HEK293 (cell line): ENCODE results near the gene CEBPA.

Experiments used
- CTCF ChIA-PET: fragments of 350-600 bp; formaldehyde crosslinking; extraction: SDS; loops from one replicate; lab custom pipeline; 2021; ENCODE audit warnings: antibody characterized with exemption; lab: Yijun Ruan, JAX
- POLR2A ChIA-PET: fragments of 300-600 bp; formaldehyde crosslinking; extraction: SDS; loops from one replicate; lab custom pipeline; 2020; ENCODE audit warnings: antibody characterized with exemption, inconsistent platforms; lab: Yijun Ruan, JAX
- H3K27ac ChIP-seq: fragments of 200-500 bp; sonication (Bioruptor generic); 2 replicates; pipeline ENCODE4 v1.5.1; 2014; ENCODE audit warnings: low read depth, low read length, control low read depth, inconsistent platforms; ENCODE audit errors: extremely low read depth
- H3K36me3 ChIP-seq, 2 experiments: fragments of 200-500 bp in 1 of 2; sonication (Bioruptor generic) in 1 of 2; 1 replicate in 1 of 2; 2 replicates in 1 of 2; pipeline ENCODE4 v1.5.1; 2014 to 2017; ENCODE audit warnings: inconsistent platforms in 2 of 2, low read length in 2 of 2; ENCODE audit not compliant: control insufficient read depth in 2 of 2, insufficient read depth in 1 of 2
- H3K4me1 ChIP-seq: fragments of 200-500 bp; sonication (Bioruptor generic); 2 replicates; pipeline ENCODE4 v1.5.1; 2014; ENCODE audit warnings: mild to moderate bottlenecking, low read length, inconsistent platforms; ENCODE audit not compliant: control insufficient read depth, insufficient read depth
- H3K4me3 ChIP-seq: 2 replicates; pipeline ENCODE4 v1.5.1; 2011; ENCODE audit warnings: low read depth, mild to moderate bottlenecking, control low read depth, low read length, moderate library complexity
- H3K9me3 ChIP-seq: fragments of 200-500 bp; sonication (Bioruptor generic); 2 replicates; pipeline ENCODE4 v1.5.1; 2014; ENCODE audit warnings: low read depth, low read length, inconsistent platforms; ENCODE audit not compliant: control insufficient read depth, insufficient read depth
- KLF16 ChIP-seq: fragments of 450-650 bp; formaldehyde crosslinking; IDR thresholded peaks from 2 replicates; pipeline ENCODE4 v1.5.1; 2017; ENCODE audit warnings: missing biosample characterization, missing genetic modification characterization
- PATZ1 ChIP-seq: fragments of 450-650 bp; formaldehyde crosslinking; IDR thresholded peaks from 2 replicates; pipeline ENCODE4 v1.5.1; 2016; ENCODE audit warnings: missing biosample characterization, missing genetic modification characterization
- SP7 ChIP-seq: fragments of 450-650 bp; formaldehyde crosslinking; IDR thresholded peaks from 2 replicates; pipeline ENCODE4 v1.5.1; 2016; ENCODE audit warnings: missing biosample characterization, missing genetic modification characterization
- ZBTB17 ChIP-seq: fragments of 450-650 bp; formaldehyde crosslinking; IDR thresholded peaks from 2 replicates; pipeline ENCODE4 v1.5.1; 2016; ENCODE audit warnings: missing biosample characterization, missing genetic modification characterization
- ZBTB26 ChIP-seq: fragments of 450-650 bp; formaldehyde crosslinking; optimal IDR thresholded peaks from 2 replicates; pipeline ENCODE3; 2016; ENCODE audit warnings: missing biosample characterization, mild to moderate bottlenecking, missing genetic modification characterization
- ZBTB6 ChIP-seq: fragments of 450-650 bp; formaldehyde crosslinking; IDR thresholded peaks from 2 replicates; pipeline ENCODE4 v1.5.1; 2017; ENCODE audit warnings: missing biosample characterization, missing genetic modification characterization
- ZFHX2 ChIP-seq: fragments of 450-650 bp; formaldehyde crosslinking; conservative IDR thresholded peaks from 2 replicates; pipeline ENCODE4 v1.5.1; 2016; ENCODE audit warnings: missing biosample characterization, missing genetic modification characterization
- ZIC2 ChIP-seq: fragments of 450-650 bp; formaldehyde crosslinking; IDR thresholded peaks from 2 replicates; pipeline ENCODE4 v1.5.1; 2016; ENCODE audit warnings: missing biosample characterization, missing genetic modification characterization
- ZNF121 ChIP-seq: fragments of 450-650 bp; formaldehyde crosslinking; IDR thresholded peaks from 2 replicates; pipeline ENCODE4 v1.5.1; 2016; ENCODE audit warnings: missing biosample characterization, missing genetic modification characterization
- ZNF645 ChIP-seq: fragments of 450-650 bp; formaldehyde crosslinking; IDR thresholded peaks from 2 replicates; pipeline ENCODE4; 2016; ENCODE audit warnings: missing biosample characterization, missing genetic modification characterization
- ZNF677 ChIP-seq: fragments of 450-650 bp; IDR thresholded peaks from 2 replicates; pipeline ENCODE4 v1.5.0; 2018; ENCODE audit warnings: missing biosample characterization, mild to moderate bottlenecking, missing genetic modification characterization, moderate library complexity
- ZNF692 ChIP-seq: fragments of 450-650 bp; formaldehyde crosslinking; IDR thresholded peaks from 2 replicates; pipeline ENCODE4 v1.5.1; 2016; ENCODE audit warnings: missing biosample characterization, missing genetic modification characterization
- ZNF707 ChIP-seq: fragments of 450-650 bp; formaldehyde crosslinking; IDR thresholded peaks from 2 replicates; pipeline ENCODE4 v1.5.1; 2016; ENCODE audit warnings: missing biosample characterization, missing genetic modification characterization
- ZNF776 ChIP-seq: fragments of 450-650 bp; formaldehyde crosslinking; IDR thresholded peaks from 2 replicates; pipeline ENCODE4 v1.5.0; 2017; ENCODE audit warnings: missing biosample characterization, missing genetic modification characterization, borderline replicate concordance
- ZNF785 ChIP-seq: fragments of 450-650 bp; formaldehyde crosslinking; IDR thresholded peaks from 2 replicates; pipeline ENCODE4 v1.5.1; 2016; ENCODE audit warnings: missing biosample characterization, missing genetic modification characterization
- ZSCAN23 ChIP-seq: fragments of 450-650 bp; formaldehyde crosslinking; IDR thresholded peaks from 2 replicates; pipeline ENCODE4 v1.5.1; 2016; ENCODE audit warnings: missing biosample characterization, missing genetic modification characterization
- TF ChIP-seq, protein P1 (sequence below): fragments of 450-650 bp; formaldehyde crosslinking; IDR thresholded peaks from 2 replicates; pipeline ENCODE4 v1.5.1; 2017; ENCODE audit warnings: missing biosample characterization, missing genetic modification characterization
- TF ChIP-seq, protein P2 (sequence below): fragments of 450-650 bp; formaldehyde crosslinking; IDR thresholded peaks from 2 replicates; pipeline ENCODE4 v1.5.1; 2016; ENCODE audit warnings: missing biosample characterization, missing genetic modification characterization, borderline replicate concordance

CEBPA gene

GRCh38 chr19:33291623-33292534 is 10.5 kb downstream of the CEBPA start (continued):
- TF ChIP-seq, protein P1, sequence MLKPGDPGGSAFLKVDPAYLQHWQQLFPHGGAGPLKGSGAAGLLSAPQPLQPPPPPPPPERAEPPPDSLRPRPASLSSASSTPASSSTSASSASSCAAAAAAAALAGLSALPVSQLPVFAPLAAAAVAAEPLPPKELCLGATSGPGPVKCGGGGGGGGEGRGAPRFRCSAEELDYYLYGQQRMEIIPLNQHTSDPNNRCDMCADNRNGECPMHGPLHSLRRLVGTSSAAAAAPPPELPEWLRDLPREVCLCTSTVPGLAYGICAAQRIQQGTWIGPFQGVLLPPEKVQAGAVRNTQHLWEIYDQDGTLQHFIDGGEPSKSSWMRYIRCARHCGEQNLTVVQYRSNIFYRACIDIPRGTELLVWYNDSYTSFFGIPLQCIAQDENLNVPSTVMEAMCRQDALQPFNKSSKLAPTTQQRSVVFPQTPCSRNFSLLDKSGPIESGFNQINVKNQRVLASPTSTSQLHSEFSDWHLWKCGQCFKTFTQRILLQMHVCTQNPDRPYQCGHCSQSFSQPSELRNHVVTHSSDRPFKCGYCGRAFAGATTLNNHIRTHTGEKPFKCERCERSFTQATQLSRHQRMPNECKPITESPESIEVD (tag by site-specific recombination) = no peak
- TF ChIP-seq ZNF121 (tag by site-specific recombination) = peak; percentile 100
- TF ChIP-seq, protein P2, sequence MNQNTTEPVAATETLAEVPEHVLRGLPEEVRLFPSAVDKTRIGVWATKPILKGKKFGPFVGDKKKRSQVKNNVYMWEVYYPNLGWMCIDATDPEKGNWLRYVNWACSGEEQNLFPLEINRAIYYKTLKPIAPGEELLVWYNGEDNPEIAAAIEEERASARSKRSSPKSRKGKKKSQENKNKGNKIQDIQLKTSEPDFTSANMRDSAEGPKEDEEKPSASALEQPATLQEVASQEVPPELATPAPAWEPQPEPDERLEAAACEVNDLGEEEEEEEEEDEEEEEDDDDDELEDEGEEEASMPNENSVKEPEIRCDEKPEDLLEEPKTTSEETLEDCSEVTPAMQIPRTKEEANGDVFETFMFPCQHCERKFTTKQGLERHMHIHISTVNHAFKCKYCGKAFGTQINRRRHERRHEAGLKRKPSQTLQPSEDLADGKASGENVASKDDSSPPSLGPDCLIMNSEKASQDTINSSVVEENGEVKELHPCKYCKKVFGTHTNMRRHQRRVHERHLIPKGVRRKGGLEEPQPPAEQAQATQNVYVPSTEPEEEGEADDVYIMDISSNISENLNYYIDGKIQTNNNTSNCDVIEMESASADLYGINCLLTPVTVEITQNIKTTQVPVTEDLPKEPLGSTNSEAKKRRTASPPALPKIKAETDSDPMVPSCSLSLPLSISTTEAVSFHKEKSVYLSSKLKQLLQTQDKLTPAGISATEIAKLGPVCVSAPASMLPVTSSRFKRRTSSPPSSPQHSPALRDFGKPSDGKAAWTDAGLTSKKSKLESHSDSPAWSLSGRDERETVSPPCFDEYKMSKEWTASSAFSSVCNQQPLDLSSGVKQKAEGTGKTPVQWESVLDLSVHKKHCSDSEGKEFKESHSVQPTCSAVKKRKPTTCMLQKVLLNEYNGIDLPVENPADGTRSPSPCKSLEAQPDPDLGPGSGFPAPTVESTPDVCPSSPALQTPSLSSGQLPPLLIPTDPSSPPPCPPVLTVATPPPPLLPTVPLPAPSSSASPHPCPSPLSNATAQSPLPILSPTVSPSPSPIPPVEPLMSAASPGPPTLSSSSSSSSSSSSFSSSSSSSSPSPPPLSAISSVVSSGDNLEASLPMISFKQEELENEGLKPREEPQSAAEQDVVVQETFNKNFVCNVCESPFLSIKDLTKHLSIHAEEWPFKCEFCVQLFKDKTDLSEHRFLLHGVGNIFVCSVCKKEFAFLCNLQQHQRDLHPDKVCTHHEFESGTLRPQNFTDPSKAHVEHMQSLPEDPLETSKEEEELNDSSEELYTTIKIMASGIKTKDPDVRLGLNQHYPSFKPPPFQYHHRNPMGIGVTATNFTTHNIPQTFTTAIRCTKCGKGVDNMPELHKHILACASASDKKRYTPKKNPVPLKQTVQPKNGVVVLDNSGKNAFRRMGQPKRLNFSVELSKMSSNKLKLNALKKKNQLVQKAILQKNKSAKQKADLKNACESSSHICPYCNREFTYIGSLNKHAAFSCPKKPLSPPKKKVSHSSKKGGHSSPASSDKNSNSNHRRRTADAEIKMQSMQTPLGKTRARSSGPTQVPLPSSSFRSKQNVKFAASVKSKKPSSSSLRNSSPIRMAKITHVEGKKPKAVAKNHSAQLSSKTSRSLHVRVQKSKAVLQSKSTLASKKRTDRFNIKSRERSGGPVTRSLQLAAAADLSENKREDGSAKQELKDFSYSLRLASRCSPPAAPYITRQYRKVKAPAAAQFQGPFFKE = no peak
- TF ChIP-seq ZNF776 = no peak

DNA sequence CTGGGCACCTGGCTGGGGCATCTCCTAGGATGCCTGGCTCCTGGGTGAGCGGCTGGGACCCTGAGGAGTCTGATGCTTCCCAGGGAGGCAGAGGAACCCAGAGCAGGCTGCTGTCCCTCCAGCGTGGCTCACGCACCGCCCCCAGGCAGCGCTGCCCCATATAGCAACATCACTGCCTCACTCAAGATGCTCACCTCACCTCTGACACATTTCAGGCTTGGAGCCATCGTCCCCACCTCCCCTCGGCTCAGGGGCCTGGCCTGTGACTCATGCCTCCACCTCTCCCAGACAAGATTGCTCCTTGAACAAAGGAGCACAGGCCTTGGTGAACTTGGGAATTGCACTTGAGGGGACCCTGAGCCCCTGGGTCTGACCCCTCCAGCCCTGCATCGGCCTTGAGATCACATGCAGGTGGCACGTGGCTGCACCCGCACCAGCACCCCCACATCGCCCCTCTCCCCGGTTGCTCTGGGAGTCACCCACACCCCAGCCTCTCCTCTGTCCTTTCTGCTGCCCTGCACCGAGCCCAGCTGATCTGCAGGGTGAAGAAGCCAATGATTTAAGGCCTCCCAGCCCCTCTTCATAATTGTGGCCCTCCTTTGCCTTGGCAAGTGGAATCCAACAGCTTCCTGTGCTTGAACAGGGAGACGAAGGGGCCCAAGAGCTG is 11.2 kb downstream of the CEBPA start:
- Histone ChIP-seq H3K36me3 (no peaks in the 10 kb centered on the region), H3K4me3 (no peak overlapping the region), H3K27ac (no peak overlapping the region; the same call in 1 of the 2 replicates), H3K9me3 (no peaks in the 10 kb centered on the region; the same call in 1 of the 2 replicates), H3K4me1 (peaks cover 27% of the 10 kb centered on the region)
- CTCF ChIA-PET = interaction anchor here (1.0 kb wide), 2 partner anchors 9 to 11 kb away, joined by 3 to 5 read pairs; partner anchors contain the start of gene CEBPA
- POLR2A ChIA-PET = interaction anchor here (4.2 kb wide), 1 partner anchor 11 kb away, joined by 25 read pairs; the partner anchor contains the start of gene CEBPA
- TF ChIP-seq SP7 (tag by site-specific recombination) = peak; percentile 58; the same call in 1 of the 2 replicates
- TF ChIP-seq ZNF677 (tag by site-specific recombination) = no peak
- TF ChIP-seq ZIC2 (tag by site-specific recombination) = peak; percentile 78
- no peak for TF ChIP-seq ZNF707
- no peak for TF ChIP-seq ZNF645 (tag by site-specific recombination)
- TF ChIP-seq KLF16 (tag by site-specific recombination) = 0 out of 2 replicates have a peak, but pooled peaks have one; percentile 37
- no peak for TF ChIP-seq ZSCAN23 (tag by site-specific recombination)
- no peak for TF ChIP-seq ZBTB26 (tag by site-specific recombination)
- no peak for TF ChIP-seq ZNF785 (tag by site-specific recombination)
- TF ChIP-seq ZBTB6 (tag by site-specific recombination) = peak; percentile 32; the same call in 1 of the 2 replicates
- 0 out of 2 replicates have a peak, but pooled peaks have one; percentile 27 for TF ChIP-seq ZNF692 (tag by site-specific recombination)
- TF ChIP-seq ZBTB17 (tag by site-specific recombination) = peak; percentile 69
- 0 out of 2 replicates have a peak, but pooled peaks have one; percentile 50 for TF ChIP-seq PATZ1 (tag by site-specific recombination)
- TF ChIP-seq ZFHX2 (tag by site-specific recombination) = peak; percentile 50; the same call in 1 of the 2 replicates
